MM.1S (cell line): Measurements from ENCODE around the gene TAF1D.
"Not testable (repeated sequence)": the region's sequence is repeated elsewhere in the genome, so short reads cannot be mapped to it uniquely, and the experiment has no call there.

Experiments used
- DNase-seq: peaks from one replicate; pipeline ENCODE4 v3.0.0-alpha.2; 2015
- H2AFZ ChIP-seq: fragments of 300-600 bp; sonication (generic); 2 replicates; pipeline ENCODE4 v1.6.0; 2016; ENCODE audit warnings: antibody characterized with exemption, low read length
- H3F3A ChIP-seq: fragments of 300-600 bp; sonication (generic); 2 replicates; pipeline ENCODE4 v1.6.1; 2016; ENCODE audit warnings: mild to moderate bottlenecking, antibody characterized with exemption, low read length, moderate library complexity, mixed read lengths; ENCODE audit not compliant: insufficient read depth
- H3K27ac ChIP-seq: fragments of 300-600 bp; sonication (generic); 2 replicates; pipeline ENCODE4 v1.5.1; 2016; ENCODE audit warnings: mild to moderate bottlenecking, low read length
- H3K27me3 ChIP-seq: fragments of 300-600 bp; sonication (generic); replicated peaks from 2 replicates; pipeline ENCODE4 v1.6.0; 2016; ENCODE audit warnings: low read length; ENCODE audit not compliant: insufficient read depth
- H3K36me3 ChIP-seq: fragments of 300-600 bp; sonication (generic); replicated peaks from 2 replicates; pipeline ENCODE4 v1.6.1; 2016; ENCODE audit warnings: mild to moderate bottlenecking, low read length, mixed read lengths; ENCODE audit not compliant: insufficient read depth
- H3K4me1 ChIP-seq: fragments of 300-600 bp; sonication (generic); 2 replicates; pipeline ENCODE4 v1.6.1; 2016; ENCODE audit warnings: low read length, mixed read lengths
- H3K4me2 ChIP-seq: fragments of 300-600 bp; sonication (generic); 2 replicates; pipeline ENCODE4 v1.6.0; 2016; ENCODE audit warnings: low read depth, low read length
- H3K4me3 ChIP-seq: fragments of 300-600 bp; sonication (generic); 2 replicates; pipeline ENCODE4 v1.5.1; 2016; ENCODE audit warnings: low read length, mixed read lengths
- H3K79me2 ChIP-seq: fragments of 300-600 bp; sonication (generic); 2 replicates; pipeline ENCODE4 v1.6.1; 2016; ENCODE audit warnings: mixed run types, low read length, mixed read lengths
- H3K9ac ChIP-seq: fragments of 300-600 bp; sonication (generic); 2 replicates; pipeline ENCODE4 v1.6.1; 2016; ENCODE audit warnings: low read length, mixed read lengths
- H3K9me2 ChIP-seq: fragments of 300-600 bp; sonication (generic); replicated peaks from 2 replicates; pipeline ENCODE4 v1.6.1; 2016; ENCODE audit warnings: mild to moderate bottlenecking, low read length, mixed read lengths; ENCODE audit not compliant: insufficient read depth
- H3K9me3 ChIP-seq: fragments of 300-600 bp; sonication (generic); replicated peaks from 2 replicates; pipeline ENCODE4 v1.6.1; 2016; ENCODE audit warnings: mild to moderate bottlenecking, low read length, mixed read lengths; ENCODE audit not compliant: insufficient read depth
- H4K20me1 ChIP-seq: fragments of 300-600 bp; sonication (generic); 2 replicates; pipeline ENCODE4 v1.6.1; 2016; ENCODE audit warnings: mild to moderate bottlenecking, low read length, moderate library complexity, mixed read lengths; ENCODE audit not compliant: insufficient read depth
- CTCF ChIP-seq: fragments of 300-600 bp; sonication (generic); IDR thresholded peaks from 2 replicates; pipeline ENCODE4 v1.5.1; 2016; ENCODE audit warnings: antibody characterized with exemption, low read length, mixed read lengths
- EZH2 ChIP-seq: fragments of 300-600 bp; sonication (generic); optimal IDR thresholded peaks from 2 replicates; pipeline ENCODE3; 2017; ENCODE audit warnings: low read depth, mild to moderate bottlenecking, antibody characterized with exemption, low read length, mixed read lengths
- EZH2phosphoT487 ChIP-seq: fragments of 300-600 bp; sonication (generic); IDR thresholded peaks from 2 replicates; pipeline ENCODE4 v1.6.1; 2018; ENCODE audit warnings: antibody characterized with exemption, low read length

Gene TAF1D

GRCh38 chr11:93747122-93747521 is 5.8 kb upstream of the TAF1D start:
- H2AFZ ChIP-seq = no peak overlapping the region
- peaks cover 19% of the 10 kb centered on the region for H3K79me2 ChIP-seq
- no peak overlapping the region for H3K4me3 ChIP-seq
- DNase-seq = no peak
- TF ChIP-seq EZH2phosphoT487 = no peak
- no peak for TF ChIP-seq EZH2
- no peak overlapping the region for H3K4me2 ChIP-seq
- no peaks in the 10 kb centered on the region for H3K27me3 ChIP-seq
- H3K9me2 ChIP-seq = no peaks in the 10 kb centered on the region
- H4K20me1 ChIP-seq = no peaks in the 10 kb centered on the region
- H3F3A ChIP-seq = peaks cover under 1% of the 10 kb centered on the region; the same call in 1 of the 2 replicates
- no peak overlapping the region for H3K27ac ChIP-seq
- 0 out of 2 replicates have a peak, but pooled peaks cover 2% of the 10 kb centered on the region for H3K36me3 ChIP-seq
- H3K9ac ChIP-seq = no peak overlapping the region
- H3K4me1 ChIP-seq = 0 out of 2 replicates have a peak, but pooled peaks cover 3% of the 10 kb centered on the region
- H3K9me3 ChIP-seq = no peaks in the 10 kb centered on the region

GRCh38 chr11:93746101-93746500 is 4.8 kb upstream of the TAF1D start:
- Histone ChIP-seq H3K36me3 (0 out of 2 replicates have a peak, but pooled peaks cover 2% of the 10 kb centered on the region), H3K4me3 (no peak overlapping the region), H3K27ac (no peak overlapping the region), H3K4me1 (0 out of 2 replicates have a peak, but pooled peaks cover 3% of the 10 kb centered on the region), H3K4me2 (no peak overlapping the region), H3K79me2 (peaks cover 22% of the 10 kb centered on the region), H3K9ac (no peak overlapping the region), H4K20me1 (no peaks in the 10 kb centered on the region), H3K9me2 (no peaks in the 10 kb centered on the region), H3K27me3 (no peaks in the 10 kb centered on the region), H3K9me3 (no peaks in the 10 kb centered on the region), H2AFZ (no peak overlapping the region), H3F3A (peaks cover 8% of the 10 kb centered on the region)
- TF ChIP-seq EZH2 = no peak
- TF ChIP-seq CTCF = no peak
- TF ChIP-seq EZH2phosphoT487 = no peak
- DNase-seq = no peak

GRCh38 chr11:93745005-93745755 is 3.9 kb upstream of the TAF1D start:
- not testable (repeated sequence) for H3K4me1 ChIP-seq, H3K9me2 ChIP-seq, H3K9me3 ChIP-seq, H2AFZ ChIP-seq, H3K4me3 ChIP-seq, H3K9ac ChIP-seq, H3K27ac ChIP-seq, H4K20me1 ChIP-seq, DNase-seq, H3K4me2 ChIP-seq, H3K36me3 ChIP-seq, H3K27me3 ChIP-seq
- Histone ChIP-seq H3K79me2 (peaks cover 31% of the 10 kb centered on the region), H3F3A (peaks cover 17% of the 10 kb centered on the region)

GRCh38 chr11:93744669-93745004 is 3.3 kb upstream of the TAF1D start:
- H3K4me3 ChIP-seq = no peak overlapping the region
- no peaks in the 10 kb centered on the region for H3K9me3 ChIP-seq
- peaks cover 36% of the 10 kb centered on the region for H3K79me2 ChIP-seq
- H3K27me3 ChIP-seq = no peaks in the 10 kb centered on the region
- no peak overlapping the region for H3K9ac ChIP-seq
- no peak for DNase-seq
- no peak overlapping the region for H2AFZ ChIP-seq
- 0 out of 2 replicates have a peak, but pooled peaks cover 2% of the 10 kb centered on the region for H3K36me3 ChIP-seq
- peaks cover 22% of the 10 kb centered on the region for H3F3A ChIP-seq
- no peaks in the 10 kb centered on the region for H4K20me1 ChIP-seq
- no peak overlapping the region for H3K27ac ChIP-seq
- TF ChIP-seq CTCF (no peak), EZH2 (no peak), EZH2phosphoT487 (no peak)
- no peaks in the 10 kb centered on the region for H3K9me2 ChIP-seq
- no peak overlapping the region for H3K4me2 ChIP-seq
- 0 out of 2 replicates have a peak, but pooled peaks cover 3% of the 10 kb centered on the region for H3K4me1 ChIP-seq
